Suppressor macrophage (primary cell): ENCODE data around the gene OR10G2.
A peak's percentile ranks its signal among the peaks of the same experiment; 100 is the strongest.
"Not testable (repeated sequence)": the region's sequence is repeated elsewhere in the genome, so short reads cannot be mapped to it uniquely, and the experiment has no call there.

ENCODE experiments used
- DNase-seq, 4 experiments: peaks; one replicate each; pipeline ENCODE4 v3.0.0-alpha.2; 2020 to 2022
- total RNA-seq, 17 experiments: gene quantifications; one replicate each; lab custom pipeline; 2026; ENCODE audit warnings: mixed read lengths in 6 of 17, inconsistent platforms in 3 of 17; lab: John Stamatoyannopoulos, UW

Gene OR10G2
- 0 to 0.88 (median 0) reads per million in 17 experiments for total RNA-seq

DNA sequence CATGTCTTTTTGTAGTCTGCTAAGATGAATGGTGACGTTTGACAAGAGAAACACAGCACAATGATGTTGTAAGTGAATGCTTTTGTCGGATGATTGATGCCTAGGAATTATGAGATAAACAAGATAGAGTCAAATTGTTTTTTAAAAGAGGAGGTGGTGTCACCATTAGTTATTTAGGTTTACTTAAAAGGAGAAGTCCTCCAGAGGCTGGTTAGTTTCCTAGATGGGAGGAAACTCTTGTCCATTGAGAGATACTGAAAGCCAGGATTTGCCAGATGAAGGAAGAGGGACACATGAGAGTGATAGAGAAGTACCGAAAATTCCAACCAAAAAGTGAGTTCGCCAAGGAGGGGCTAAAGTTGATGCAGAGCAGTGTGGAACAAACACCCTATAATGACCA lies at the start of gene OR10G2:
Gene OR10G2 (minus strand): TSS at position 101 of the 400 bp plus-strand sequence. CDS start 98 bp downstream, at position 3.
- DNase-seq = no peak

- no peak for DNase-seq
Measured at GRCh38 chr14:21680072-21680471, 45.3 kb upstream of the OR10G2 start.

- DNase-seq = no peak
Measured at GRCh38 chr14:21675566-21675965, 40.8 kb upstream of the OR10G2 start.

- no peak for DNase-seq
Measured at GRCh38 chr14:21673718-21674117, 39.0 kb upstream of the OR10G2 start, which contains the start of gene OR4E1. Gene OR4E1, minus strand, starts transcription at chr14:21673818. Its CDS starts 2,883 bp downstream, at chr14:21670935.

- DNase-seq = no peak
Measured at GRCh38 chr14:21672116-21672515, 37.4 kb upstream of the OR10G2 start.

DNA sequence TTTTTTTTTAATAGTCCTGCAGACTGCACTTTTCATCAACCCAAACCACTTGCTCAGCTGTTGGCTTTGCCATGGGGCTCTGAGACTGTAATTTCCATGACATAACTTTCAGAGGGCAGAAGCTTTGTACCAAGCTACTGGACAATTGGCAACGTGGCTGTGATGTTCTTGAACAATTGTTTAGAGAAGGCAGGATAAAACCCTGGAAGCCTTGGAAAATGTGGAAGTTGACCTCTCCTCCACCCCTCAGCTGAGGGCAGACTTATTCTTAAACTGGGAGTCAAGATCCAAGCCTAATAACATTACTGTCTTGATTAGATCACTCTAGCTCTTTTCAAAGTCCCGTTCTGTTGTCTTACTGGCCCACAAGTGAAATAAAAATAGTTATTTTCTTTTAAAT lies 36.6 kb upstream of the OR10G2 start:
- DNase-seq = no peak

- DNase-seq = no peak
Measured at GRCh38 chr14:21669284-21669683, 34.5 kb upstream of the OR10G2 start.

- DNase-seq = no peak
Measured at GRCh38 chr14:21668377-21668776, 33.6 kb upstream of the OR10G2 start.

DNA sequence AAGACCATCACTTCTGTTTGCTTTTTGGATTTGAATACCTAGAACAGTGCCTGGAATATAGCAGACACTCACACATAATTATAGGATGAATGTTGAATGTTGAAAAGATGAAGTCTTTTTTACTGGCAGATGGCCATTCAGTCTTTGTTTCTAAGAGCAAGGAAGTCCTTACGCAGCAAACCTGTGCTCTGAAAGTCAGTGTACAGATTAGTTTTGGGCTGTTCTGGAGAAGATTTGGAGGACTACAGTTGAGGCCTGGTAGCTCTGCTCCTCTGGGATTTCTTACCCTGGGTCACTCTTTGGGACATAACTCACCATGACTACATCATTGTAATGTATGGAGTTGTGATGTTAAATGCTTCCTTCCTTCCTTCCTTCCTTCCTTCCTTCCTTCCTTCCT lies 22.2 kb upstream of the OR10G2 start:
- no peak for DNase-seq

DNA sequence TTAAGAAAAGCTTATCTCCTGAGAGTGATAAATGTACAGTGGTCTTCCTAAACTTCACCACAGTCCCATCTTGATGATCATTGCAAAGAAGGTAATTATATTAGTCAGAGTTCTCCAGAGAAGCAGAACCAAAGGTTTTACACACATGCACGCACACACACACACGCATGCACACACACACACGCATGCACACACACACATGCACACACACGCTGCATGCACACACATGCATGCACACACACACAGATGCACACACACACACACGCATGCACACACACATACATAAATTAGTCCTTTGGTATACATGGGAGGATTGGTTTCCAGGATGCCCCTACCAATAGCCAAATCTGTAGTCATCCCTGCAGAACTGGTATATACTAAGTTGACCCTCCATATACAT lies 19.5 kb upstream of the OR10G2 start:
- DNase-seq = no peak

DNA sequence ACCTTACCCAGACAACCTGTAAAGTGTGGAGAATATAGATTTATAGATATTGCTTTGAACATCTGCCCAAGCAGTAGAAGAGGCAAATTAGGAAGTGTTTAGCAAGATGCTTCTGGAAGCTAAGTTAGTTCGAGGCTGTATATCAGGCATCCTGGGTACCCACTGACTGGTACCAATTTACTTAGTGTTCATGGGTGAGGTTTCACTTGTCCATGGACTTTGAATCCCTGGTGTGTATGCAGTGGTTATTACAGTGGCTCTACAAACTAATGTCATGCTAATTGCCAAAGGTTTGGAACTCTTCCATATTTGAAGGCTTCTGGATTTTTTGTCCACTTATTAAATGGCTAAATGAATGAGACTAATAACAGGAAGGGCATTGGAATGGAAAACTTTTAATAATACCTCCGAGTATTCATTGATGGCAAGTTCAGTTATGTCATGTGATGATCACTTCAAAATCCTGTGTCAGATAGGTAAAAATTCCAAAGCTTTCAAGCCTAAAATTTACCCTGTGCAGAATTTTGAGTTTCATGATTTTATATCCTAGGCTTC lies 18.7 kb upstream of the OR10G2 start, which contains the start of gene OR4E2:
Gene OR4E2 (plus strand): TSS at position 505 of the 555 bp plus-strand sequence. CDS start 11,248 bp downstream, outside the sequence.
- DNase-seq = no peak

- no peak for DNase-seq
Measured at GRCh38 chr14:21652209-21652808, 17.6 kb upstream of the OR10G2 start.

DNA sequence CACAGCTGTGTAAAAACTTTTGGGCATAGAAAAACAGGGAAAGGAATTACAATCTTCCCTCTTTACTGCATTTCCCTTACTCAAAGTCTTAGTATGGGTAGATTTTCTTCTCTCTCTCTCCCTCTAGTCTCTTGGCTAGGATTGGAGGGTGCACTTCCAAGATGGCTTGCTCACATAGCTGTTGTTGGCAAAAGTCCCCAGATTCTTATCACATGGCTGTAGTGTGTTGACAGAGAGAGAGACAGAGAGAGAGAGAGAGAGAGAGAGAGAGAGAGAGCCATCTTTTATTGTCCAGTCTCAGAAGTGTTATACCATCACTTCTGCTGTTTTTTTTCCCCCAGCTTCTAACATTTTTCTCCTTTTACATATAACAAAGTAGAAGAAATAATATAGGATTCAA lies 12.6 kb upstream of the OR10G2 start:
- DNase-seq = no peak

- DNase-seq = no peak
Measured at GRCh38 chr14:21643407-21643806, 8.7 kb upstream of the OR10G2 start.

DNA sequence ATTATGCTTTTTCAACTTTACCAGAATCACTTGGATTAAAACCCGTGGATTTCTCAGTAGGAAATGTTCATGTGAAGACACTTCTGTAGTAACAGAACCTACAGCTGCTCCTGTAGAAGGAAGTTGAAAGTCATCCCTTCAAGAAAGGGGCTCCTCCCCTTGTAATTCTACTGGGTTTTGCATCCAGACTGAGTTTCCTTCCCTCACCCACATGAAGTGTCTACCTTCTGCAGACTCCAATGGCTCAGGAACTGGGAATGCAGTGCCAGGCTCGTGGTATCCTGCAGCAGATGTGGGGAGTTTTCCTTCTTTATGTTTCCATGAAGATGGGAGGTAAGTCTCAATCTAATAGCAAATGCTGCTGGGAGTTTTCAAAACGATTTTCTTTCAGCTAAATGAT lies 7.9 kb upstream of the OR10G2 start:
- DNase-seq = no peak

GRCh38 chr14:21631084-21631483 lies 3.7 kb downstream of the OR10G2 start:
- no peak for DNase-seq

- DNase-seq = not testable (repeated sequence)
Measured at GRCh38 chr14:21630503-21630902, 4.2 kb downstream of the OR10G2 start.

GRCh38 chr14:21626491-21627230 lies 8.1 kb downstream of the OR10G2 start:
- DNase-seq = no peak

- DNase-seq = no peak
Measured at GRCh38 chr14:21617614-21618013, 17.1 kb downstream of the OR10G2 start.

DNA sequence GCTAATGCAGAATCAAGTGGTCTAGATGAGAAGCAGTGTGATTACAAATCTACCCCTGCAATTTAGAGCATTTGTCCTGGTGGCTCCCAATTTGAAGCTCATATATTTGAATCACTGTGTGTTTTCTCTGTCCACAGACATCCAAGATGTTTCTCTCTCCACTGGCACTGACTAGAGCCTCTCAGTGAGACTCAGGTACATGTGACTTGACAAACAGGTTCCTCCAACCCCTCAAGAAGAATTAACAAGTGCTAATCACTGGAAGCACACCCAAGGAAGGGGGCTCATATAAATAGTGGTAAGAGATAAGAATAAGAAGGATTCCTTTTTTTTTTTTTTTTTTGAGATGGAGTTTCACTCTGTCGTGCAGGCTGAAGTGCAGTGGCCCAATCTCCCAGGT lies 20.5 kb downstream of the OR10G2 start:
- DNase-seq = no peak

DNA sequence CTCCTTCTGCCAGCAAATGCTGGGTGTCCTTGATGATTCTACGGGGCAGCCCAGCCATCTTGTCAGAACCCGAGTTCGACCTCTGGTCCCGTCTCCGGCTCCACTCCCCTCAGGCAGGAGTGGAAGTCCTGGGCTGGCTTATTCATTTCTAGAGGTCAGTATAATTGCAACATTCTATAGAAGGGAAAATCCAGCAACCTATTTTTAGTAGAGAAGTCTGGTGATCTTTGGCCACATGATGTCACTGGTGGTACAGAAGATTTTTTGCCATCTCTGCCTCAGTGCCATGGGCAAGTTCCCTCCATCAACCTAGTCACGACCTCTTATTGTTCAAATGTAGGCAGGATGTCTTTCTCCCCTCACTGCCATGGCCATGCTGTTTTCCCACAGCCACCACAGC lies 22.4 kb downstream of the OR10G2 start:
- peak in 3 of 4 experiments; percentile 2 to 19 (median 5) for DNase-seq

DNA sequence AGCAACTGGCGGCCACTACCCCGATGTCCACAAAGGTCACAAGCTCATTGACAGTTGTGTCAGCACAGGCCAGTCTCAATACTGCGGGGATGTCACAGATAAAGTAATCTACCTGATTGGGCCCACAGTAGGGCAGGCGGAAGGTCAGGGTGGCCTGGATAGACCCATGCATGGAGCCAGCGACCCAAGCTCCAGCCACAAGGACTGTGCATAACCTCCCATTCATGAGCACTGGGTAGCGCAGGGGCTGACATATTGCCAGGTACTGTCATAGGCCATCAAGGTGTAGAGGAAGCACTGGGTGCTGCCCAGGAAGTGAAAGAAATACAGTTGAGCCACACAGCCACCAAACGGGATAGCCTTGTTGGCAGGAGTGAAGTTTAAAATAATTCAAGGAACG lies 32.6 kb downstream of the OR10G2 start:
- not testable (repeated sequence) for DNase-seq

DNA sequence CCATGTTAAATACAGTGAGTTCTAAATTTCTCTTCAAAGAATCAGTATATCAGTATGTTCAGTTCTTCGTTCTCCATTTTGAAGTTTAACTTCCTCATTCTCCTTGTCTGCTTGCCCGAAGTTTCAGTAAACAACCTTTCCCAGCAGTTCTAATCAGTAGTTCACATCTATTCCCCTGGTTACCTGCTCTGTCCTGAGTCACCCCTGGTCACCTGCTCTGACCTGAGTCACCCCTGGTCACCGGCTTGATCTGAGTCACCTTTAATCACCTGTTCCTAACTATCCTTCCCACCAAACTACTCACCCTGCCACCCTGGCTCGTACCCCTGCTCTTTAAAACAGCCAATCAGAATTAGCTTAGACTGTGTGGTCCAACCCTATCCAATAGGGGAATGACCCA lies 45.4 kb downstream of the OR10G2 start:
- DNase-seq = no peak
